ENCODE results near the gene CACNA2D2. TPM values are rescaled to one million over a fixed set of nuclear protein-coding genes. Genes with fewer than 3 reads are reported as not detected.

CACNA2D2 gene
- total RNA-seq, 1 donor from 2014 or later = 0.21 TPM

DNA sequence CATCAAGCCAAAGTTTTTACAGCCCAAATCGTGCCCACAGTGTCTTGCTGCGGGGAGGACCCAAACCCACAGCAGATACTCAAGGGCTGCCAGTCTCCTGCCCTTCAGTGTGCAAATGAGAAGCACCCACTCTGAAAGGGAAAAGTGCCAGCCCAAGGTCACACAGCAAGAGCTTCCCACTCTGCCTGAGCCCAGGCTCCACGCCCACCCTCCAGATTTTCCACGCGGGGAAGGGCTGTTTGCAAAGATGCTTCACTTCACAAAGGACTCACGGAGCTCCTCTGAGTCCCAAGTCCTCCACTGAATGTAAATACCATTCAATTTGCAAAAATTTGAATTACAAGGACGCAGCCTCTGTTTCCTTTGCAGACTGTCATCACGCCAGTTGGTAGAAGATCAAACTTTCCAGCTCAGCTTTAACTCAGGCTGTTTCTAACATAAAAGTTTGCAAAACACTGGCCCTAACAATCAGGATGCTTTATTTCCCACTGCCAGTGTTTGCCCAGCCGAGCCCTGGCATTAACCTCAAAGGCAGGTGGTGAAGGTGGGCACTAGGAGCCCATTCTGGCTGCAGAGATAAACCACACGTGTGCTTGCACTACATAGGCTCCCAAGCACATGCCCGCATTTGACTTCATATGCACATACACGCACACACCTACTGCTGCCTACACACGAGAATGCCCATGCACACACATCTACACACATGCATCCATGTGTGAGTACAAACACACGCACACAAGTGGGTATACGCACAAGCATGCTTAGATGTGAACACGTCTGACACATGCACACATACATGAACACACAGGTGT lies 7.6 kb downstream of the CACNA2D2 start:
- DNase-seq (ENCODE audit: low read depth) = no peak
- Histone ChIP-seq H3K4me3 (ENCODE audit: low read depth, low read length) (no peak overlapping the region), H3K27me3 (ENCODE audit: control insufficient read depth, insufficient read depth, low read length) (peaks cover 33% of the 10 kb centered on the region), H3K36me3 (ENCODE audit: control insufficient read depth, insufficient read depth, low read length) (no peaks in the 10 kb centered on the region)
- TF ChIP-seq, protein P1, sequence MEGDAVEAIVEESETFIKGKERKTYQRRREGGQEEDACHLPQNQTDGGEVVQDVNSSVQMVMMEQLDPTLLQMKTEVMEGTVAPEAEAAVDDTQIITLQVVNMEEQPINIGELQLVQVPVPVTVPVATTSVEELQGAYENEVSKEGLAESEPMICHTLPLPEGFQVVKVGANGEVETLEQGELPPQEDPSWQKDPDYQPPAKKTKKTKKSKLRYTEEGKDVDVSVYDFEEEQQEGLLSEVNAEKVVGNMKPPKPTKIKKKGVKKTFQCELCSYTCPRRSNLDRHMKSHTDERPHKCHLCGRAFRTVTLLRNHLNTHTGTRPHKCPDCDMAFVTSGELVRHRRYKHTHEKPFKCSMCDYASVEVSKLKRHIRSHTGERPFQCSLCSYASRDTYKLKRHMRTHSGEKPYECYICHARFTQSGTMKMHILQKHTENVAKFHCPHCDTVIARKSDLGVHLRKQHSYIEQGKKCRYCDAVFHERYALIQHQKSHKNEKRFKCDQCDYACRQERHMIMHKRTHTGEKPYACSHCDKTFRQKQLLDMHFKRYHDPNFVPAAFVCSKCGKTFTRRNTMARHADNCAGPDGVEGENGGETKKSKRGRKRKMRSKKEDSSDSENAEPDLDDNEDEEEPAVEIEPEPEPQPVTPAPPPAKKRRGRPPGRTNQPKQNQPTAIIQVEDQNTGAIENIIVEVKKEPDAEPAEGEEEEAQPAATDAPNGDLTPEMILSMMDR (IDR thresholded peaks at IDR 0.05; ENCODE audit: insufficient read depth, low read length, poor library complexity, severe bottlenecking) = no peak

DNA sequence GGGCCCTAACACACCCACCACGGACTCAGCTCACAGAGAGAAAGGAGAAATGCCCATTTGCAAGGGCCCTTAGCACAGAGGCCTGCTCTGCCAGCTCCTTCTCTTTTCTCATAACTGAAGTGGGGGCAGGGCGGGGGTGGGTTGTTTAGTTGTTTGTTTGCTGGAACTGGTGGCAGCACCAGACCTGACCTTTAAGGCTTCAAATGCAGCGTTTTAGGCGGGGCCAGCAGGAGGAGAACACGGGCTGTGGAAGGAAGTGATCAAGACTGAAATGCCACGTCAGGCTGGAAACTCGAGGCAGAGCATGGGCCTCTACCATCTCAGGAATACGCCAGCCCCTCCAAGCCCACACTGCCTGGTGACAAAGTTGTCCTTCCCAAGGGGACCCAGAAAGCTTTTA lies 9.3 kb downstream of the CACNA2D2 start:
- DNase-seq (ENCODE audit: low read depth) = no peak
- TF ChIP-seq, protein P1 (IDR thresholded peaks at IDR 0.05; ENCODE audit: insufficient read depth, low read length, poor library complexity, severe bottlenecking) = no peak
- no peaks in the 10 kb centered on the region for H3K36me3 ChIP-seq (ENCODE audit: control insufficient read depth, insufficient read depth, low read length)
- no peak overlapping the region for H3K4me3 ChIP-seq (ENCODE audit: low read depth, low read length)
- H3K27me3 ChIP-seq (ENCODE audit: control insufficient read depth, insufficient read depth, low read length) = peaks cover 18% of the 10 kb centered on the region

DNA sequence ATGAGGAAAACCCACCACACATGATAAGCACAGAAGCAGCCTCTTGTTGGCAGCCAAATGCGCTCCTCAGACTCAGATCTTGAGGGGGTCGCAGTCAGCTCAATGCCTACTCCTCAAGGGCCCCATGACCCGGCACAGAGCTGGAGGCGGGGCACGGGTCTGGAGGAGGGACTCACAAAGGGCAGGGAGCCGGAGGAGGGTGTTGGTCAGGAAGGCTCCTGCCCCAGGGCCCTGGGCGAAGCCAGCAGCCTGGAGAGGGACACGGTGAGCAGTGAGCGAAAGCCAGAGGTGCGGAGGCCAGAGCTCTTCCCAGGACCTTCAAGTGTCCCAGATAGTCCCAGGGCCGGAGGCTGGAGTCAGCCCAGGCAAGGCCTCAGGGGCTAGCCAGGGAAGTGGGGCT lies 9.8 kb downstream of the CACNA2D2 start:
- Histone ChIP-seq H3K4me3 (ENCODE audit: low read depth, low read length) (no peak overlapping the region), H3K36me3 (ENCODE audit: control insufficient read depth, insufficient read depth, low read length) (no peaks in the 10 kb centered on the region), H3K27me3 (ENCODE audit: control insufficient read depth, insufficient read depth, low read length) (peaks cover 13% of the 10 kb centered on the region)
- TF ChIP-seq, protein P1 (IDR thresholded peaks at IDR 0.05; ENCODE audit: insufficient read depth, low read length, poor library complexity, severe bottlenecking) = no peak
- no peak for DNase-seq (ENCODE audit: low read depth)

DNA sequence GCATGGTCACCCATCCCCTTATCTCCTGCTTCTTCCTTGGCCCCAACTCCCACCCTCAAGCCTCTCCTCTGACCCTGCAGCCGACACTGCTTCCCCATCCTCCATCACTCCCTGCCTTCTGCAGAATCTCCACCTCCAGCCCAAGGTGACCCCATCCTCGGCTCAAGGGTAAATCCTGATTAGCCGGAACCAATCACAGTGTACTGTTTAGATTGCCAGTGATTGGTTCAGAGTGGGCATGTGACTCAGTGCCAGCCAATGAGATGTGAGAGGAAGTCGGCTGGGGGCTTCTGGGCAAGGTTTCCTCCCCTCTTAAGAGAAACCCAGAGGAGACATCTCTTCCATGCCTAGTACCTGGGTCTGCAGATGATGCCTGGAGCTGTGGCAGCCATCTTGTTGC lies 10.3 kb downstream of the CACNA2D2 start:
- Histone ChIP-seq H3K36me3 (ENCODE audit: control insufficient read depth, insufficient read depth, low read length) (no peaks in the 10 kb centered on the region), H3K4me3 (ENCODE audit: low read depth, low read length) (no peak overlapping the region), H3K27me3 (ENCODE audit: control insufficient read depth, insufficient read depth, low read length) (peaks cover 9% of the 10 kb centered on the region)
- DNase-seq (ENCODE audit: low read depth) = no peak
- TF ChIP-seq, protein P1 (IDR thresholded peaks at IDR 0.05; ENCODE audit: insufficient read depth, low read length, poor library complexity, severe bottlenecking) = no peak

DNA sequence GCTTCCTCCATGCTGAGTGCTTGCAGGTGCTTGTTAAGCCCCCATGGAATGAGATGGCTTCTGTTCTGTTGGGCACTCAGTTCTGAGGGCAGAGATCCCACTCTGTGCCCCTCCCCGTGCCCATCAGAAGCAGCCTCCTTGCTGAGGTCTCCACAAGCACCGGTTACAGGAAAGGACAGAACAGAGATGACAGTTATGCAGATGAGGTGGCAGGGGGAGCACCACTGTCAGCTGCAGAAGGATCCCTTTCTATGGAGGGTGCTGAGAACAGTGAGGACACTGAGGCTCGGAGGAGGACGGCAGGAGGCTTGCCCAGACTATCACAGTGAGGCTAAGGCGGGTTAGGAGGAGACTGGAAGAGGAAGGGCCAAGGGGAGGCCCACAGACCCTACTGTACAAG lies 12.4 kb downstream of the CACNA2D2 start:
- Histone ChIP-seq H3K27me3 (ENCODE audit: control insufficient read depth, insufficient read depth, low read length) (peaks cover 2% of the 10 kb centered on the region), H3K4me3 (ENCODE audit: low read depth, low read length) (no peak overlapping the region), H3K36me3 (ENCODE audit: control insufficient read depth, insufficient read depth, low read length) (no peaks in the 10 kb centered on the region)
- DNase-seq (ENCODE audit: low read depth) = no peak
- TF ChIP-seq, protein P1 (IDR thresholded peaks at IDR 0.05; ENCODE audit: insufficient read depth, low read length, poor library complexity, severe bottlenecking) = no peak

DNA sequence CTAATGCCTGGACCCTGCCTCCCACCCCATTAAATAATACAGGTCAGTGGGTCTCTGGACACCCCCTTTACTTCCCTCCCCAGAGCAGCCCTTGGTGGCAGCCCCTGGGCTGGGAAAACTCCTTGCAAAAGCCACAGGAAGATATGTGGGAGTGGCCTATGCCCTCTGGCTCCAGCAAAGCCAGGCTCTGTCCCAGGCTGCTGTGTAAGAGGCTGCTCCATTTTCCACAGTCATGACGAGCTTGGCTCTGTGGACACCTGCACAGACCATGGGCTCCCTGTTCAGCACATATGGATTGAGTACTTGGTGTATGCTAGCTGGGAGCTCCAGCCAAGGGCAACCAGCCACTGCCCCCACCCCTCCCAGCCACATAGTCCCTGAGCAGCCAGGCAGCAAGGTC lies 13.0 kb downstream of the CACNA2D2 start:
- no peaks in the 10 kb centered on the region for H3K36me3 ChIP-seq (ENCODE audit: control insufficient read depth, insufficient read depth, low read length)
- TF ChIP-seq, protein P1 (IDR thresholded peaks at IDR 0.05; ENCODE audit: insufficient read depth, low read length, poor library complexity, severe bottlenecking) = no peak
- peaks cover 2% of the 10 kb centered on the region for H3K27me3 ChIP-seq (ENCODE audit: control insufficient read depth, insufficient read depth, low read length)
- DNase-seq (ENCODE audit: low read depth) = no peak
- no peak overlapping the region for H3K4me3 ChIP-seq (ENCODE audit: low read depth, low read length)

Measured in kidney epithelial cell (primary cell).